Measurements from ENCODE around the gene MACC1.

MACC1 gene

DNA sequence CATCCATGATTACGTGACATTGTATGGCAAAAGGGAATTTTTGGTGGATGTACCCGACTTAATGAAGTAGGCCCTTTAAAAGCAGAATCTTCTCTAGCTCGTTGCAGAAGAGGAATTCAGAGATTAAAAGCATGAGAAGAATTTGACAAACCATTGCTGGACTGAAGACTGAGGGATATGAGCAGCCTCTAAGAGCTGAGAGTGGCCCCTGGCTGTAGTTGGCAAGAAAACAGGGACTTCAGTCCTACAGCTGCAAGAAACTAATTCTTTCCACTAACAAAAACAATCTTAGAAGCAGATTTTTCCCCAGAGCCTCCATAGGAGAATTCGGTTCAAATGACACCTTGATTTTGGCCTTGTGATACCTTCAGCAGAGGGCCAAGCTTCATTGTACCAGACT, 34.1 kb downstream of the MACC1 start:
- DNase-seq (ENCODE audit: low read depth in 3 of 3, low spot score in 1 of 3) = no peak

GRCh38 chr7:20176578-20177242, 40.5 kb downstream of the MACC1 start:
- no peak for DNase-seq (ENCODE audit: low read depth in 3 of 3, low spot score in 1 of 3)

GRCh38 chr7:20173828-20174227, 43.4 kb downstream of the MACC1 start:
- DNase-seq (ENCODE audit: low read depth in 3 of 3, low spot score in 1 of 3) = no peak

- no peak for DNase-seq (ENCODE audit: low read depth in 3 of 3, low spot score in 1 of 3)
Measured at GRCh38 chr7:20172736-20173334, 44.3 kb downstream of the MACC1 start.

- DNase-seq (ENCODE audit: low read depth in 3 of 3, low spot score in 1 of 3) = no peak
Measured at GRCh38 chr7:20170633-20171032, 46.6 kb downstream of the MACC1 start.

GRCh38 chr7:20165146-20165510, 52.1 kb downstream of the MACC1 start:
- DNase-seq (ENCODE audit: low read depth in 3 of 3, low spot score in 1 of 3) = no peak

- DNase-seq (ENCODE audit: low read depth in 3 of 3, low spot score in 1 of 3) = no peak
Measured at GRCh38 chr7:20164425-20165145, 52.6 kb downstream of the MACC1 start.

DNA sequence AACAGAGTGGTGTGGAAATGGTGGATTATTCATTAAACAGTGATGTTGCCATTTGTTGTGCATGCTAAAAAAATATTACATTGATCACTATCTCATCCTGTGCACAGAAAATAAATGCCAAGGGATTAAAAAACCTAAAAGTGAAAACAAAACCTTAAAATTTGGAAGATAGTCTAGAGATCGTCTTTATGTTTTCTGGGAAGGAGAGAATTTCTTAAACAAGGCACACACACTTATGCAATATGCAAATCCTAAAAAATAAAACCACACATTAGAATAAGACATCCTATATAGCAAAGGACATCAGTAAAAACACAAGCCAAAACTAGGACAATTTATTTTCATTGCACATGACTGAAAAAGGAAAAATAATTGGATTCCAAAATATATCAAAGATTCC, 54.5 kb downstream of the MACC1 start:
- no peak for DNase-seq (ENCODE audit: low read depth in 3 of 3, low spot score in 1 of 3)

DNA sequence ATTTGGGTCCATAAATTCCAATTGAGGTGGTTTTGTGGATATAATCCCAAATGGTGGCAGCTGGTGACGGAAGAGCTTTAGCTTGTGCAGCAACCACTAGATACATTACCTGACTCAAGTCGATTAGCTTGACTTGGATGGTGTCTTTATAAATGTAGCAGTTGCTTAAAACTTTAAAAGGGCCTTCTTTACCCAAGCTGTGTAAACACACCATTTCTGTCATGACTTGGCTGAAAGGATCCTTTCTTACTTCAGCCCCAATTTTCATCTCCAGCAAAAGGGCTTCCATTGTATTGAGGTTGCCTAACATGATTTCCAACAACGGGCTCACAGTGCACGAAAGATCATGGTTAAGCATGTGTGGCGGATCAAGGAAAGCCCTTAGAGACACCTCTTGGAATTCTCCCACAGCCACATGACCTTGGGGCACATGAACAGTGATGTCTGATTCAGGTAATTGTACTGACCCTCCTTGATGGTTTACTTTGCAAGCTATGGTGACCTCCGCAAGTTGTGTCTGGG, 57.9 kb downstream of the MACC1 start:
- no peak for DNase-seq (ENCODE audit: low read depth in 3 of 3, low spot score in 1 of 3)

- no peak for DNase-seq (ENCODE audit: low read depth in 3 of 3, low spot score in 1 of 3)
Measured at GRCh38 chr7:20158684-20159083, 58.5 kb downstream of the MACC1 start.

DNA sequence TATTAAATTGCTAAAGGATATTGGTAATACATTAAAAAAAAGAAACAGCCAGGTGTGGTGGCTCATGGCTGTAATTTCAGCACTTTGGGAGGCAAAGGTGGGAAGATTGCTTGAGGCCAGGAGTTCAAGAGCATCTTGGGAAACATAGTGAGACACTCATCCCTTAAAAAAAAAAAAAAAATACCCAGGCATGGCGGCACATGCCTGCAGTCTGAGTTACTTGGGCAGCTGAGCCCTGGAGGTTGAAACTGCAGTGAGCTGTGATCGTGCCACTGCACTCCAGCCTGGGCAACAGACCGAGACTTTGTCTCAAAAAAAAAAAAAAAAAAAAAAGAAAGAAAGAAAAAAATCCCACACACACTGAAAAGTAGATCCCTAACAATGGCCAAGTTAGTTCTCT, 59.7 kb downstream of the MACC1 start:
- no peak for DNase-seq (ENCODE audit: low read depth in 3 of 3, low spot score in 1 of 3)

- DNase-seq (ENCODE audit: low read depth in 3 of 3, low spot score in 1 of 3) = no peak
Measured at GRCh38 chr7:20153999-20154398, 63.2 kb downstream of the MACC1 start.

DNA sequence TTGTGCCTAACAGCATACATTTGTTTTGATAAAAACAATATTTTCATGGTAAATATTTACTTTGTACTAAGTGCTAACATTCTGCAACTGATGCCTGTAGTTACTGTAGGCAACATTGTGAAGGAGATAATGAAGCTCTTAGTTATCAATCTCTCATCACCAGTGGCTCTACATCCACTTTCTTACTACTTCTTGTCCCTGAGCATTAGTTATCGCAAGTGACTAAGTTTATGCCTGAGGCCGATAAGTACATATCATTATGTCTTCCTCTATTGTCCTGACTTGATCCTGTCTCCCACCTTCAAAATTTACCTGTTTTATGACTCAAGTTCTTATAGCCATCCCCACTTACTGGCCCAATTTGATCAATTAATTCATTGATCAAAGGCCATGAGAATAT, 63.6 kb downstream of the MACC1 start:
- DNase-seq (ENCODE audit: low read depth in 3 of 3, low spot score in 1 of 3) = no peak

DNA sequence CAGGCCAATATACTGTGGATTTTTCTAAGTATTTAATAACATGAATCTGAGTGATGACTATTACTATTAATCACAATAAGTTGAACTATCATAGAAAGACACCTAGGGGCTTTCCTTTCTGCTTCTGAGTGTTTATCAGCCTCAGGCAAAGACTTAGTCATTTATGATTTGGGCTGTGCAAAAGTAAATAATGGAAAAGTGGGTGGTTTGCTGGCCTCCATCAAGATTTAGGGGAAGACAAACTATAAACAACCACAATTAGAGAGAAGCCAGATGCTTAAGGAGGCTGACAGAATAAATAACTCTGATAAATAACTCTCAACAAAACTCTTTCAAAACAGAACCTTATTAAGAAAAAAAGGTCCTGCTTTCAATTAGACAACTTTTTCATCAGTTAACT, 64.7 kb downstream of the MACC1 start:
- no peak for DNase-seq (ENCODE audit: low read depth in 3 of 3, low spot score in 1 of 3)

DNA sequence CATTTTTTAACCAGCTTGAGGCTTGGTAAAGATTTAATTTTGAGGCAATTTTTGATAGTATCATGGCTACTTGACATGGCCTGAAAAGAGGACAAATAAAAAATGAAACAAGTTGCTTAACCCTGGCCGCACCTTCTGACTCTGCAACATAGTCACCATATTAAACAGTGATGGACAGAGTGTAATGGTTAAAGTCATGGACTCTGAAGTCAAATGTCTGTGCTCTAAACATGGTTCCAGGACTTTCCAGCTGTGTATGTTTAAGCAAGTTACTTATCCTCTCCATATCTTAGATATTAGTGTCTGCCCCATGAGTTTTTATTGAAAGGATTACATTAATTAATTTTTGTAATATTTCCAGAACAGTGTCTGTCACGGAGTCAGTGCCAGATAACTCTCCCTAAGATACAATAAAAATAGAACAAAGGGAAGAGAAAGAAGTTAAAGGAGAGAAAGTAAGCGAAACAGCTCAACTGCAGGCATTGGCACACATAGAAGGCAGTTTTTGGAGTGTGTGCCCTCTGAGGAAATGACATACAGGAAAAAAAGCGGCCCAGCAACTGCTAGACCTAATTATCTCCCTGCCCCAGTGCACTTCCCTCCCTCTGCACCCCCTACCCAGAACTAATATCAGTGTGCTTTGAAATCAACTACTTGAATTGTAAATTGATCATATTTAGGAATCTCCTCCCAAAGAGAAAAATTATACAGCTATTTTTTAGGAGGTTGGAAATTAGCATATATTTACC, 65.3 kb downstream of the MACC1 start:
- DNase-seq (ENCODE audit: low read depth in 3 of 3, low spot score in 1 of 3) = no peak

DNA sequence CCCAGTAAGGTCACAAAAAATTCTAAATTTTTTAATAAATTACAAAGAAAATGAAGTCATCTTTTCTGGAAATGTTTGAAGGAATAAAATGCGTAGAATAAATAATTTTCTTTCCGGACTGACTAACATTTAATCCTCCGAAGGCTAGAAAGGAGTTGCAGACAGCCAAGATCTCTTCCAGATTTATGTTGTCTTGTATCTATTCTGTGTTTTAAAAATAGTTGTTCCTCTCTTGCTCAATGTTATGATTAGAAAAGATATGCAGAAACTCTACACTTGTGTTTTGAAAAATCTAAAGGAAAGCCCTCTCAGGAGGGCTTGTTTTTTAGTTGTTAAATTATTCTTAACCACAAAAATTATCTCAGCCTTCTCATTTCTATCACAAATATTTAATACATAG, 70.7 kb downstream of the MACC1 start:
- no peak for DNase-seq (ENCODE audit: low read depth in 3 of 3, low spot score in 1 of 3)

DNA sequence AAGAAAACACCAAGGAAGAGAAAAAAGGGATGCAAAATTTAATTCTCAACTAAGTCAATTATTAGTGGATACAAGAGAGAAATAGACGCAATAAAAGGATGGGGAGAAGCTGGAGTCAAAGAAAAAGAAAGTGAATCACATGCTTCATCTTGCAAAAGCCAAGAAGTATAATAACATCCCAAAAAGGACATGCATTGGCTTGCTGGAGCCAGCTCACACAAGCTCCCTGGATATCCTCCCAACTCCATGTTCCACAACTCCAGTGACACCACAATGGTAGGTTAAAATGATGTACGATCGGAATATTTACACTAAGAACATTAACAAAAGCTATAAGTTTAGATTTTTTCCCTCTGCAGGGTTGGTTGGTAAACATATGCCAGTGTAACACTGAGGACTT, 72.4 kb downstream of the MACC1 start:
- DNase-seq (ENCODE audit: low read depth in 3 of 3, low spot score in 1 of 3) = no peak

- no peak for DNase-seq (ENCODE audit: low read depth in 3 of 3, low spot score in 1 of 3)
Measured at GRCh38 chr7:20141666-20142065, 75.5 kb downstream of the MACC1 start.

- no peak for DNase-seq (ENCODE audit: low read depth in 3 of 3, low spot score in 1 of 3)
Measured at GRCh38 chr7:20141002-20141345, 76.2 kb downstream of the MACC1 start.

DNA sequence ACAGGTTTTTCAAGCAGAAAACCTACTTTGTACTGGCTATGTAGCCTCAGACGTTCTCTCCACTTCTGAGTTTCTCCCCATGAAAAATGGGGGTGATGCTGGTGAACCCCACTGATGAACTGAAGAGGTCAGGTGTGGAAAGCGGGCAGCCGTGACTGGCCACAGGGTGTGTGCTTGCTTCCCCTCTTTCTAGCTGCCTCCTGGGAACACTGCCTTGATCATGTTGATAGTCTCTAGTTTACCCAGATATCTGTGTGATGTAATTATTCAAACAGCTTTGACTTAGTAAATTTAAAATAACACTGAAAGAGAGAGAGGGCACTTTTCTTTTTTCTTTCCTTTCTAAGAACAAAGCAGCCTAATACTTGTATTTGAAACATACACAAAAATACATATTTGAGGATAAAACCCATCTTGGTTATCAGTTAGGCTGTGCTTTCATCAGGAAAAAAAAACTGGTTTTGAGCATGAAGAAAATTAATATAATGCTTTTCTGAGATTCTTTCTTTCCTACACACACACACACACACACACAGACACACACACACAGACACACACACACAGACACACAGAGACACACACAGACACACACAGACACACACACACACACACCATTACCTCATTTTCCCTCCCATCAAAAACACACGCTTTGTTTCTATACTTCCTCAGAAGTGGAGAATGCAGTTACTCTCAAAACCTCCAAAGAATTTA, 76.7 kb downstream of the MACC1 start:
- no peak for DNase-seq (ENCODE audit: low read depth in 3 of 3, low spot score in 1 of 3)

- DNase-seq (ENCODE audit: low read depth in 3 of 3, low spot score in 1 of 3) = no peak
Measured at GRCh38 chr7:20136647-20137046, 80.5 kb downstream of the MACC1 start.
